Amniotic epithelial cell (primary cell): ENCODE results near the gene PNCK.
A peak's percentile ranks its signal among the peaks of the same experiment; 100 is the strongest.

Experiments
- DNase-seq: peaks from one replicate; pipeline ENCODE4 v3.0.0-alpha.2; 2010; ENCODE audit warnings: low read depth

The PNCK gene

DNA sequence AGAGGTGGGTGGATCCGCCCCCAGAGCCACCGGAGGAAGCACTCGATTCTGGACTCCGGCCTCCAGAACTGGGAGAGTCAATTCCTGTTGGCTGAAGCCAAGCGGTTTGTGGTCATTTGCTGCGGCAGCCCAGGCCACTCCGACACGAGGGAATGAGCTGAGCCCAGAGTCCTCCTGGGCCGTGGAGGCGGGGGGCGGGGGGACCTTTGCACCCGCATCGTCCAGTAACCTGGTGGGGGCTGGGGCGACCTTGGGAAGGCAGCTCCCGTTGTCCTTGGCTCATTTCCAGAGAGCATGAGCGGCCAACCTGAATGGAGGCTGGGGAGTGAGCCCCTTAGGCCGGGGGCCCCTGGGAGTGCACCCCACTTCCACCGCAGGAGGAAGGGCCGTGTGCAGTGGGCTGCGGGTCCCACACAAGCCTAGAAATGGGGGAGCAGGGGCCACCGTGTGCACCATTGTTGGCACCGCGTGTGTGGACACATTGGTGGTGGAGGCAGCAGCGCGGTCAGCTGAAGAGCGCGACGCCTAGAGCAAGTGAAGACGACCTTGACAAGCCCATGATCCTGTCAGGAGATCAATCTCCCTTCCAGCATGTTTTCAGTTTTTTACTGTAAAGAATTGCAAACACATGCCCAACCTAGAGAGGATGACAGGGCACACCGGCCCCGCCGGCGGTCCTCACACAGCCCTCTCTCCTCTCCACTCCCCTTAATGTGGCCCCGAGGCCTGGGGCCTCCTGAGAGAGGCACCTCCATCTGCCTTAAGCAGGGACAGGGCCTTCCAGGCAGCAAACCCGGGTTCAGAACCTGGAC lies 46.5 kb downstream of the PNCK start:
- DNase-seq, result no peak

DNA sequence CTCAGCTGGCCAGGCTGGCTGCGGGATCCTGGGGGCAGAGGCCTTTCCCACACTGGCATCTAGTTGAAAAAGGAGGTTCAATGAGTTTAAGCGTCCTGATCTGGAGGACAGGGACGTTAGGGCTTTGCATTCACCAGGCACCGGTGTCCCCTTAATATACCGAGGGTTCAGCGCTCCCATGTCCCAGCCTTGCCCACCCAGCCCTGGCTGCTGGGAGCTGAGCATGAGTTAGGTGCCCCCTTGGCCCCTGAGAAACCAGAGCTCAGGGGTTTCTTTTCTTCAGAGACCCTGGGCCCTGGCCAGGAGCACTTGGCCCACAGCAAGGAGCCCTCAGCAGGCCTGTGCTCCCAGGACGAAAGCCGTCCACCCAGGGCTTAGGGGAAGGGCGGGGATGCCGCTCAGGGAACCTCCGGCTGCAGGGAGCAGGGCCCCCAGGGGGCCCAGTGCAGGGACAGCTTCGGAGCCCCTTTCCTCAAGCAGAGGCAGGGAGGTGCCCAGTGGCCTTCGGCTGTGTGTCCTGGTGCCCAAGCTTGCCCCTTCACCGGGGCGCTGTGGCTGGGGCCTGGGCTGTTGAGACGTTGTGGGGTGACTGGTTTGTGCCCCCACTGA lies 47.5 kb downstream of the PNCK start:
- DNase-seq, result peak; percentile 27

DNA sequence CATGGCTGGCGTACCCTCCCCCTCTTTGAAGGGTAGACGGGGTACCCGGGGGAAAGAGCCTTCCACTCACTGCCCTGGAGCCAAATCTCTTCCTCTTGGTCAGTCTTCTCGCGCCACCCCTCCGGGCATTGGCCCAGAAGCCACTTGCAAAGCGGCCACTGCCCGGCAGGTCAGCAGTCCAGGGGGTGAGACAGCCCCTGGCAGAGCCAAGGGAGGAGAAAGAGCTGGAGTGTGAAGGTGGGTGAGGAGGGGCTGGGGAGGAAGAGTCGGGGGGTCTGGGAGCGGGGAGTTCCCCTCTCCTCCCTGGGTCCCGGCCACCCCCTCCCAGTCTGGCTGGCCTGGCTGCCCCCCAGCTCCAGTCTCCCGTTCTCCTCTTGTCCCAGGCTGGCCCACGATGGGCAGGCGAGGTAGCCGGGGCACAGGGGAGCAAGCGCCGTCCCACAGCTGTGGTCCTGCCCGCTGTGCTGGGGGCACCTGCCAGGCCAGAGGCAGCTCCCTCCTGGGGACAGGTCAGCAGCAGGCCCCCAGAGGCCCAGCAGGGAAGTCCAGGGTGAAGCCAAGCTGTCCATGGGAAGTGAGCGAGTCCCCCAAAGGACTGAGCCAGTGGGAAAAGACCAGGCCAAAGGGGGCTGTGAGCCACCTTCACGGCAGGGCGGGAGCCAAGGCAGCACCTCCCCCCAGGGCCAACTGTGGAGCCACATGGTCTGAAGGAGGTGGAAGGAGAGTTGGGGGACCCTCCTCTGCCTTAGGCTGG lies 48.2 kb downstream of the PNCK start:
- DNase-seq, result no peak

DNA sequence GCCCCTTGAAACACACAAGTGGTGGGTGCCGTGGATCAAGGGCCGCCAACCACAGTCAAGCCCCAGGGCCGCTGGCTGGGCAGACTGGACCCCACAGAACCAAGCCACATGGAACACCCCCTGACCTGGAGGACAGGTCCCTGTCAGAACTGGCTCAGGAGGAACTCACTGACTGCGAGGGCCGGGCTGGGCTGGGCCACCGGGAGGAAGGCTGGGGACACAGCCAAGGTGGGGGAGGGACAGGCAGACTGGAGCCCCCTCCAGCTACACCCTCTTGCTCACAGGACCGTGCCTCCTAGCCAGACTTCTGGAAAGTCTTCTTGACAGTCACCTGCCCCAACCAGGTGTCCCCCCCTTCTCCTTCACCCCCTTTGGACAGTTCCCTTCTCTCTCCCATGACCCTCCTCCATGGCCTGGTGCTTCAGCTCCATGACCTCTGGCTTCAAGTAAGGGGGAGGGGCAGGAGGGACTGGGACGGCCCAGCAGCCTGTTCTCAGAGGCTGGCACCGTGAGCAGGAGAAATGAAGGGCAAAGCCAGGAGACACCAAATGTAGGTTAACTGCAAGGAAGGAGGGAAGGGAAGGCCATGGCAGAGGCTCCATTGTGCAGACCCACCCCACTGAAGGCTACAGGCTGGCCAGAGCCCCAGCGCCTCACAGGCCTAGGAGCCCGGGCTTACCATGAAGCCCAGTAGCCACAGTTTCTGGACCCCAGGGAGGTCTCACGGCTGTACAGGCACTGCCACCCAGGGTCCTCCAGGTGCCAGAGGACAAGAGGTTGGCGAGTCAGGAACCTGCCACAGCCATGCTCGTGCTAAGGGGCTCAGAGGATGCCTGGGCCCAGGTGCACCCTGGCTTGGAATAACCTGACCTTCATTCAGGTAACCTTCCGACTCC lies 49.2 kb downstream of the PNCK start:
- no peak for DNase-seq

DNA sequence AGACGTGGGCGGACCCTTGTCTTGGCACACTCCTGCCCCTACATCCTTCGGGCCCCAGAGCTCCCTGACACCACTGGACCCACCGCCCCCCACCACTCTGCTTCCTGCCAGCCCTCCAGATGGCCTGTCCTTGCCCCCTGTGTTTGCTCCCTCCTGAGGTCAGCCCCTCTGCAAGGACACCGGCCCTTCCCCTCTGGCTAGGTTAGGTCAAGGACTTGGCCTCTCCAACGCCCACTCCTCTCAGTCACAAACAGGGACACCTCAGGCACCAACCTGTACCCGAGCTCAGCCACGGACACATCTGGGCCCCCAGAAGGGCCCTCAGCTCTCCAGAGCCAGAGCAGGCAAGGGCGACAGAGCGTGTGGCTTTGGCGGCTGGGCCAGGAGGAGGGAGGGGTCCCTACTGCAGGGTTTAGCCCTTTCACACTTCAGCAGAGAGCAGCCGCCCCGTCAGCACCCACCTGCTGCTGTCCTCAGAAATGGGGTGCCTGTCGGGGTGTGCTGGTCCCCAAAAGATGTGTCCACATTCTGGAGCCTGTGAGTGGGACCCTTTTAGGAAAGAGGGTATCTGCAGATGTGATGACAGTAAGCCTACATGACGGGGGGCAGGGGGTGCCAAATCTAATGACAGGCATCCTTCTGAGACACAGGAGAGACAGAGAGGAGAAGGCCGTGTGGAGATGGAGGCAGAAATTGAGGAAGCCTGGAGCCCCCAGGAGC lies 50.1 kb downstream of the PNCK start:
- DNase-seq, result no peak

DNA sequence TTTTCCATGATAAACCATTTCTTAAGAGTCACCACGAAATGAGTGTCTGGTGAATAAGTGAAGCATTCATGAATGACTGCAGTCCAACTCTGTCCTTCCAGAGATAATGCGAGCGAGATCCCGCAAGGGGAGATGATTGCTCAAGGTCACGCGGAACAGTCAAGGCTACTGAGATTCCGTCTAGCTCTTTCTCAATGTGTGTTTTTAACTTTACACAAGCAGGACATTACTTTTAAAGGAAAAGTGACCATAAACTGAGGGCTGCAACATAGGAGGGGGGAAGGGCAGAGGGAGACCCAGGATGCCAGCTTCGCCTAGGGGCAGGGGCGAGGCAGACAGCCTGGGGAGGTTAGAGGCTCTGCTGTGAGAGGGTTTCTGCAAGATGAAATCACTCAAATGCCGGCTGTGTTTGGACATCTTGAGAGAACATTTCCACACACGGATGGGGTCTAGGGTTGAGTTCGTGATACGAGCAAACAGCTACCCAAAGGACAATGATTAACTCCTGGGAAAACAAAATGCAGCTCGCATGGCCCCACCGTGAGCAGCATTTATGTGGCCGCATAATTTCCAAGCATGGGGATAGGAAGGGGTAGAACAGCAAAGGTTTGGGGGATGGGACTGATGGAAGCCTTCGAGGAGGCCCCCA lies 50.8 kb downstream of the PNCK start:
- DNase-seq, result peak; percentile 90

DNA sequence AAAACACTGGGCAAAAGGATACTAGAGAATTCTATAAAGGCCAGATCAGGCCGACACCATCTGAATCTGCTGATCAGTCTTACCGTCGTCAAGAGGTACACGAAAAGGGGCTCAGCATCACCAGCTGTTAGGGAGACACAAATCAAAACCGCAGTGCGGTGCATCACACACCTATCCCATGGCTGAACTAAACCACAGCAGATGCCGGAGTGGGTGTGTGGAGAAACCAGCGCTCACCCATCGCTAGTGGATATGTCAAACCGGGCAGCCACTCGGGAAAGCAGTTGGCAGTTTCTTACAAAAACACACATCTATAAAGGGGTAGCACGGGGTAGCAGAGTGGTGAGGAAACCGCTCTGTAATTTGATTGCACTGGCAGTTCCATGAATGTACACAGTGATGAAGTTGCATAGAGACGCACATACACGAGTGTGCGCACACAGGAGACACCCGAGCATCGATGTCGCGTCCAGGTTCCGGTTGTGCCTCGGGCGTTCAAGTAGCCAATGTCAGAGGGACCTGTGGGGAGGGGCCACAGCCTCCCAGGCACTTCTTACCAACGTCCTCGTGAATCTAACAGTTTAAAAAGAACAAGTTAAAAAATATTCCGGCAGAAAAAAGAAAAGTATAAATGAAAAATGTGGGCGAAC lies 51.5 kb downstream of the PNCK start:
- no peak for DNase-seq

DNA sequence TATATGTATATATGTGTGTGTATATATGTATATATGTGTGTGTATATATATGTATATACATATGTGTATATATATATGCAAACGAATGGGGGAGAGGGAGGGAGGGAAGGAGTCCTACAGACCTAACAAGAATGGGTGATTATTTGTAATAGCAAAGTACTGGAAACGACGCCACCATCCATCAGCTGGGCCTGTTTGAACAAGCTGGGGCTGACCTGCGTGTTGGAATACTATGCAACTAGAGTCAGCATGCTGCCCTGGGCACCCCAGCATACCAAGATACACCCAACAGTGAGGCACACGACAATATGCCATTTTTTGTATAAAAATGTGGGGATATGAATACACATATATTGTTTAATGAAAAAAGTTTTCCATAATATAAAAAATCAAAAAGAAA lies 53.0 kb downstream of the PNCK start:
- no peak for DNase-seq
